Body of pancreas (tissue), 4 donors: ENCODE results near the gene CCDC170. TPM values are rescaled to one million over a fixed set of nuclear protein-coding genes. Genes with fewer than 3 reads are reported as not detected.

Experiments used
- ATAC-seq: fragments of 150-250 bp; one replicate; pipeline ENCODE4 v1.9.1; 2016
- DNase-seq, 4 donors: peaks; one replicate each; pipeline ENCODE4 v3.0.0-alpha.2; 2019
- H3K27ac ChIP-seq, 4 donors: fragments of 200-600 bp; sonication (generic); 1 replicate in 3 of 4; 2 replicates in 1 of 4; pipeline versions ENCODE4 v1.5.1 to v1.6.1; 2016 to 2019; ENCODE audit warnings: mild to moderate bottlenecking in 1 of 4, mixed read lengths in 1 of 4, moderate library complexity in 1 of 4
- H3K27me3 ChIP-seq, 2 donors: fragments of 200-600 bp; sonication (generic); one replicate each; pipeline ENCODE4 v1.6.0; 2016; ENCODE audit warnings: mild to moderate bottlenecking in 1 of 2
- H3K36me3 ChIP-seq, 2 donors: fragments of 200-600 bp; sonication (generic); replicated peaks in 1 of 2; 2 replicates each; pipeline ENCODE4 v1.5.1; 2016; ENCODE audit warnings: low read depth in 2 of 2; ENCODE audit not compliant: insufficient read depth in 1 of 2
- H3K4me1 ChIP-seq: fragments of 200-600 bp; sonication (generic); one replicate; pipeline ENCODE4 v1.6.0; 2016
- H3K4me3 ChIP-seq, 2 donors: fragments of 200-600 bp; sonication (generic); 1 replicate in 1 of 2; 2 replicates in 1 of 2; pipeline ENCODE4 v1.5.1; 2016 to 2019
- H3K9me3 ChIP-seq, 3 donors: fragments of 200-600 bp; sonication (generic); 1 replicate in 2 of 3; 2 replicates in 1 of 3; pipeline ENCODE4 v1.5.1; 2016
- POLR2A ChIP-seq, 3 donors: fragments of 450-650 bp; IDR thresholded peaks; one replicate each; pipeline ENCODE4 v1.6.1; 2016; ENCODE audit warnings: antibody characterized with exemption in 3 of 3, mild to moderate bottlenecking in 2 of 3
- WGBS, 2 donors: methylation state at CpG; one replicate each; pipeline ENCODE4 v1.1.5; 2017; 5-methylcytosine and 5-hydroxymethylcytosine counted together
- intact Hi-C: fragments of 100-400 bp; cut with DNase I; formaldehyde crosslinking; loops from one replicate; pipeline ENCODE4 v1.15.1; 2023
- total RNA-seq, 2 donors: library from RNA; depleted of rRNA; stranded (reverse); fragments of >200 nt; gene quantifications; one replicate each; pipeline ENCODE4 v1.1.0, GENCODE V29; 2016
- TF ChIP-seq, protein P1 (sequence below), 7 experiments: fragments of 450-650 bp in 4 of 7; fragments of 200-600 bp in 3 of 7; sonication (generic) in 3 of 7; IDR thresholded peaks; one replicate each; pipeline ENCODE4 v1.5.1; 2016 to 2019; ENCODE audit warnings: antibody characterized with exemption in 7 of 7

The CCDC170 gene
- total RNA-seq, 2 donors from 2014 or later: 2.1 TPM; not detected in 1

DNA sequence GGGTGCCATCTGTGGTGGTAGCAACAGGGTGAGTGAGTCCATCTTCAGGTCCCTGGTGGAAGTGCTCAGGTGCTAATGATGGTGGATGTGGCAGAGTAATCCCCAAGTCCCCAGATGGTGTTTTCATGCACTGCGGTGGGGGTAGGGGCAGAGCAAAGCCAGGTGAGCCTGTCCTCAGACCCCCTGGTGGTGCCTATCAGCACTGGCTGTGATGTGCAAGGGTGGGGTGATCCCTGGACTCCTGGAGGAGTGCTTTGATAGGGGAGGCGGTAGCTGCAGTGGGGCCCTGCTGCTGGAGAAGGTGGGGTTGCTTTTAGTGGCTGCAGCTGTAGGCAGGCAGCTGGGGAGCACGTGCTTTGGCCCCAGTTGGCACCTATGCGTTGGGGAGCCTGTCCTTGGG is 70.8 kb downstream of the CCDC170 start:
- no peaks in the 10 kb centered on the region for H3K27me3 ChIP-seq
- intact Hi-C loops: no loop called here
- WGBS, 2 donors: 0 to 63% methylated on average over 1 to 4 of the region's 4 CpGs

GRCh38 chr6:151565940-151566339 is 72.1 kb downstream of the CCDC170 start:
- intact Hi-C loops: no loop called here
- no peak for ATAC-seq

More for the DNA sequence above, 70.8 kb downstream of the CCDC170 start:
- Histone ChIP-seq H3K9me3 (peaks cover 0 to 10% (median 0%) of the 10 kb centered on the region in 3 donors), H3K4me3 (no peak overlapping the region), H3K4me1 (no peaks in the 10 kb centered on the region), H3K27ac (no peak overlapping the region), H3K36me3 (no peaks in the 10 kb centered on the region)
- TF ChIP-seq POLR2A (IDR thresholded peaks at IDR 0.05): no peak
- TF ChIP-seq, protein P1, sequence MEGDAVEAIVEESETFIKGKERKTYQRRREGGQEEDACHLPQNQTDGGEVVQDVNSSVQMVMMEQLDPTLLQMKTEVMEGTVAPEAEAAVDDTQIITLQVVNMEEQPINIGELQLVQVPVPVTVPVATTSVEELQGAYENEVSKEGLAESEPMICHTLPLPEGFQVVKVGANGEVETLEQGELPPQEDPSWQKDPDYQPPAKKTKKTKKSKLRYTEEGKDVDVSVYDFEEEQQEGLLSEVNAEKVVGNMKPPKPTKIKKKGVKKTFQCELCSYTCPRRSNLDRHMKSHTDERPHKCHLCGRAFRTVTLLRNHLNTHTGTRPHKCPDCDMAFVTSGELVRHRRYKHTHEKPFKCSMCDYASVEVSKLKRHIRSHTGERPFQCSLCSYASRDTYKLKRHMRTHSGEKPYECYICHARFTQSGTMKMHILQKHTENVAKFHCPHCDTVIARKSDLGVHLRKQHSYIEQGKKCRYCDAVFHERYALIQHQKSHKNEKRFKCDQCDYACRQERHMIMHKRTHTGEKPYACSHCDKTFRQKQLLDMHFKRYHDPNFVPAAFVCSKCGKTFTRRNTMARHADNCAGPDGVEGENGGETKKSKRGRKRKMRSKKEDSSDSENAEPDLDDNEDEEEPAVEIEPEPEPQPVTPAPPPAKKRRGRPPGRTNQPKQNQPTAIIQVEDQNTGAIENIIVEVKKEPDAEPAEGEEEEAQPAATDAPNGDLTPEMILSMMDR (IDR thresholded peaks at IDR 0.05): no peak
- ATAC-seq (no peak), DNase-seq (no peak)

GRCh38 chr6:151566557-151566956 is 72.7 kb downstream of the CCDC170 start:
- H3K9me3 ChIP-seq: peaks cover 0 to 10% (median 0%) of the 10 kb centered on the region in 3 donors
- no peaks in the 10 kb centered on the region for H3K27me3 ChIP-seq
- H3K27ac ChIP-seq: no peak overlapping the region
- no peaks in the 10 kb centered on the region for H3K4me1 ChIP-seq
- WGBS, 2 donors: 49 to 50% methylated on average over 2 of the region's 2 CpGs
- no peaks in the 10 kb centered on the region for H3K36me3 ChIP-seq
- H3K4me3 ChIP-seq: no peak overlapping the region
- DNase-seq: no peak
- TF ChIP-seq, protein P1 (IDR thresholded peaks at IDR 0.05): no peak
- TF ChIP-seq POLR2A (IDR thresholded peaks at IDR 0.05): no peak
- intact Hi-C loops: no loop called here
- no peak for ATAC-seq

More at GRCh38 chr6:151565940-151566339, 72.1 kb downstream of the CCDC170 start:
- no peak for DNase-seq
- Histone ChIP-seq H3K9me3 (peaks cover 0 to 10% (median 0%) of the 10 kb centered on the region in 3 donors), H3K4me1 (no peaks in the 10 kb centered on the region), H3K27ac (no peak overlapping the region), H3K4me3 (no peak overlapping the region), H3K27me3 (no peaks in the 10 kb centered on the region), H3K36me3 (no peaks in the 10 kb centered on the region)
- 71 to 93% methylated on average over 1 of the region's 1 CpG for WGBS, 2 donors
- TF ChIP-seq, protein P1 (IDR thresholded peaks at IDR 0.05): no peak
- no peak for TF ChIP-seq POLR2A (IDR thresholded peaks at IDR 0.05)

- no peaks in the 10 kb centered on the region for H3K27me3 ChIP-seq
- ATAC-seq: no peak
- intact Hi-C loops: no loop called here
- H3K4me1 ChIP-seq: no peaks in the 10 kb centered on the region
- TF ChIP-seq POLR2A (IDR thresholded peaks at IDR 0.05): no peak
- TF ChIP-seq, protein P1 (IDR thresholded peaks at IDR 0.05): no peak
- no peaks in the 10 kb centered on the region for H3K36me3 ChIP-seq
- no peak overlapping the region for H3K4me3 ChIP-seq
- no peak for DNase-seq
- 71 to 74% methylated on average over 8 of the region's 8 CpGs for WGBS, 2 donors
- H3K27ac ChIP-seq: no peak overlapping the region
- no peaks in the 10 kb centered on the region for H3K9me3 ChIP-seq
Observed at GRCh38 chr6:151576633-151577032, 82.8 kb downstream of the CCDC170 start.

- no peak overlapping the region for H3K4me3 ChIP-seq
- no peaks in the 10 kb centered on the region for H3K4me1 ChIP-seq
- TF ChIP-seq, protein P1 (IDR thresholded peaks at IDR 0.05): no peak
- TF ChIP-seq POLR2A (IDR thresholded peaks at IDR 0.05): no peak
- WGBS, 2 donors: 75 to 79% methylated on average over 5 of the region's 5 CpGs
- no peak for ATAC-seq
- intact Hi-C loops: no loop called here
- no peaks in the 10 kb centered on the region for H3K27me3 ChIP-seq
- no peak overlapping the region for H3K27ac ChIP-seq
- H3K9me3 ChIP-seq: no peaks in the 10 kb centered on the region
- H3K36me3 ChIP-seq: no peaks in the 10 kb centered on the region
- DNase-seq: no peak
Observed at GRCh38 chr6:151577257-151577656, 83.4 kb downstream of the CCDC170 start.
